Cardiac muscle cell (in vitro differentiated cells and primary cell): Measurements from ENCODE around the gene MAFB. TPM values are rescaled to one million over a fixed set of nuclear protein-coding genes. Genes with fewer than 3 reads are reported as not detected.

Source experiments
- DNase-seq, 2 donors: peaks; one replicate each; pipeline versions ENCODE4 v3.0.0 to v3.0.0-alpha.2; 2010 to 2017; ENCODE audit warnings: low read depth in 1 of 2, low spot score in 1 of 2
- H3K27ac ChIP-seq: fragments of 200-600 bp; sonication (generic); 2 replicates; pipeline ENCODE4 v1.5.1; 2016
- H3K27me3 ChIP-seq: fragments of 200-600 bp; sonication (generic); 2 replicates; pipeline ENCODE4 v1.6.0; 2016; ENCODE audit warnings: control low read depth
- H3K36me3 ChIP-seq: fragments of 200-600 bp; sonication (generic); 2 replicates; pipeline ENCODE4 v1.5.1; 2016; ENCODE audit warnings: control low read depth
- H3K4me1 ChIP-seq: fragments of 200-600 bp; sonication (generic); 2 replicates; pipeline ENCODE4 v1.8.1; 2017; ENCODE audit warnings: low read depth, mild to moderate bottlenecking, mixed run types
- H3K4me3 ChIP-seq: fragments of 200-600 bp; sonication (generic); 2 replicates; pipeline ENCODE4 v1.5.1; 2016; ENCODE audit warnings: mild to moderate bottlenecking
- H3K9me3 ChIP-seq: fragments of 200-600 bp; sonication (generic); 2 replicates; pipeline ENCODE4 v1.5.1; 2017; ENCODE audit warnings: low read depth, mild to moderate bottlenecking, control low read depth
- CTCF ChIP-seq: IDR thresholded peaks from 2 replicates; pipeline ENCODE4 v1.5.1; 2012; ENCODE audit warnings: low read depth, mild to moderate bottlenecking, low read length
- polyA plus RNA-seq: library from polyadenylated mRNA; unstranded; fragments of >200 nt; fragmentation: Nextera tagmentation; extraction: Ambion mirVana; gene quantifications from 2 replicates; pipeline ENCODE4 v1.2.1, GENCODE V29; 2016
- total RNA-seq: library from RNA; depleted of rRNA; stranded (reverse); fragments of >200 nt; gene quantifications from 2 replicates; pipeline ENCODE4 v1.2.3, GENCODE V29; 2016

Gene MAFB
- total and polyA plus RNA-seq, 2 experiments from 2014 or later, result 0.84 to 3.2 TPM

GRCh38 chr20:40724566-40724965 lies 35.5 kb upstream of the MAFB start:
- Histone ChIP-seq H3K36me3 (no peaks in the 10 kb centered on the region), H3K4me3 (no peak overlapping the region), H3K27ac (no peak overlapping the region), H3K4me1 (no peaks in the 10 kb centered on the region), H3K27me3 (no peaks in the 10 kb centered on the region), H3K9me3 (no peaks in the 10 kb centered on the region)
- TF ChIP-seq CTCF, result no peak
- no peak for DNase-seq

- no peaks in the 10 kb centered on the region for H3K9me3 ChIP-seq
- H3K4me1 ChIP-seq, result no peaks in the 10 kb centered on the region
- no peak for TF ChIP-seq CTCF
- H3K36me3 ChIP-seq, result no peaks in the 10 kb centered on the region
- no peak for DNase-seq
- no peak overlapping the region for H3K4me3 ChIP-seq
- no peak overlapping the region for H3K27ac ChIP-seq
- H3K27me3 ChIP-seq, result no peaks in the 10 kb centered on the region
These were observed 31.8 kb upstream of the MAFB start for GRCh38 chr20:40720826-40721225.

GRCh38 chr20:40720099-40720498 lies 31.1 kb upstream of the MAFB start:
- DNase-seq, result no peak
- no peak overlapping the region for H3K27ac ChIP-seq
- H3K9me3 ChIP-seq, result no peaks in the 10 kb centered on the region
- no peaks in the 10 kb centered on the region for H3K36me3 ChIP-seq
- H3K27me3 ChIP-seq, result no peaks in the 10 kb centered on the region
- no peak overlapping the region for H3K4me3 ChIP-seq
- no peak for TF ChIP-seq CTCF
- no peaks in the 10 kb centered on the region for H3K4me1 ChIP-seq

- Histone ChIP-seq H3K27ac (no peak overlapping the region), H3K9me3 (no peaks in the 10 kb centered on the region), H3K4me1 (no peaks in the 10 kb centered on the region), H3K27me3 (no peaks in the 10 kb centered on the region), H3K4me3 (no peak overlapping the region), H3K36me3 (no peaks in the 10 kb centered on the region)
- DNase-seq, result no peak
- no peak for TF ChIP-seq CTCF
These were observed 30.1 kb upstream of the MAFB start for GRCh38 chr20:40718982-40719729.

GRCh38 chr20:40718214-40718977 lies 29.4 kb upstream of the MAFB start:
- Histone ChIP-seq H3K9me3 (no peaks in the 10 kb centered on the region), H3K4me3 (no peak overlapping the region), H3K27ac (no peak overlapping the region), H3K27me3 (no peaks in the 10 kb centered on the region), H3K4me1 (no peaks in the 10 kb centered on the region), H3K36me3 (no peaks in the 10 kb centered on the region)
- DNase-seq, result no peak
- no peak for TF ChIP-seq CTCF
